ENCODE measurements around the gene ZNF608.

The ZNF608 gene

GRCh38 chr5:124712731-124713305, 33.6 kb downstream of the ZNF608 start:
- no peak for DNase-seq

DNA sequence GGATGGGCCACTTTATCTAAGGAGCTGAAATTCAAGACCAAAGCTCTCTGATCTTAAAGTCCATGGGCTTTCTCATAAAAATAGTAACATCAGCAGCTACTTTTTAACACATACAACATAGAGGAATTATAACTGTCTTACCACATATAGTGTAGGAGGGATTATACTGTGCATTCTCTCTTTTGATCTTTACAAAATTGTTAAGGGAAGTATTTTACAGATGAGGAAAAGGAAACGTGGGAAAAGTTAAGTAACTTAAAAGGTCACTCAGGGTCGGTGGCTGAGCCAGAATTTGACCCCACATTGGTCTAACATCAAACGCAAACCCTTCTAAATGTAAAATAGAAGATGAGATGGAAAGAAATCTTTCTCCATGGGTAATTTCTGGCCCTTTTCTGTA, 38.4 kb downstream of the ZNF608 start:
- DNase-seq: no peak

DNA sequence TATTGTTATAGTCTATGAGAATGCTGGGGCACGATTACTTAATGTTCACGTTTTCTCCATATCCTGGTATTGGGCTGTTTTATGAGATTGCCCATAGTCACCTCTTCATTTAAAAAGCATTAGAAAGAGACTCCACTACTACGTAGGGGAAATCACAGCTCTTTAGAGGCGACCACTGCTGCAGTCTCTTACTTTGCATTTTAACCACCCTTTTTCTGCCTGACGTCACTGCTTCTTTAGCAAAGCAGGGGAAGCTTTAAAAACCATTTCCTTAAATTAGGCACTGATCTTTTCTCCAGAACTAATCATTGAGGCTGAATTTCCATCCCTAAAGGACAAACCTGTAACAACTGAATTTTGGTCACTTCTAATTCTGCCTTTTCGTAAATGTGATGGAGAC, 38.9 kb downstream of the ZNF608 start:
- DNase-seq: no peak

GRCh38 chr5:124706729-124707361, 39.6 kb downstream of the ZNF608 start:
- no peak for DNase-seq

GRCh38 chr5:124706051-124706450, 40.4 kb downstream of the ZNF608 start:
- no peak for DNase-seq

DNA sequence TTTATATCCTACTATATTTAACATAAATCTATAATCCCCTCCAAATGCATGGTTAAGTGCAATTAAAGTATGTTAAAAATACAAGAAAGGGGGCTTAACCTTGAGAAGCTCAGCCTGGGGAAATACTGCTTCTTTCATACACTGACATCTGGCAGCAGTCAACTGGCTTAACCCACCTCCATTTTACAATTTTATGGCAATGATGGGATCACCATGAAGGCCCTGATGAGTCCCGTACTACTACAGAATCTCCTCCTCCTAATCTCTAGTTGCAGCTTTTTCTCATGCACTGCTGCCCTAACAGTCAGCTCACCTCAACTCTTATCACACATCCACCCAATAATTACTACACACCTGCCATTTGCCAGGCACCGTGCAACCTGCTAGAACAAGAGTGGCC, 40.9 kb downstream of the ZNF608 start:
- no peak for DNase-seq

DNA sequence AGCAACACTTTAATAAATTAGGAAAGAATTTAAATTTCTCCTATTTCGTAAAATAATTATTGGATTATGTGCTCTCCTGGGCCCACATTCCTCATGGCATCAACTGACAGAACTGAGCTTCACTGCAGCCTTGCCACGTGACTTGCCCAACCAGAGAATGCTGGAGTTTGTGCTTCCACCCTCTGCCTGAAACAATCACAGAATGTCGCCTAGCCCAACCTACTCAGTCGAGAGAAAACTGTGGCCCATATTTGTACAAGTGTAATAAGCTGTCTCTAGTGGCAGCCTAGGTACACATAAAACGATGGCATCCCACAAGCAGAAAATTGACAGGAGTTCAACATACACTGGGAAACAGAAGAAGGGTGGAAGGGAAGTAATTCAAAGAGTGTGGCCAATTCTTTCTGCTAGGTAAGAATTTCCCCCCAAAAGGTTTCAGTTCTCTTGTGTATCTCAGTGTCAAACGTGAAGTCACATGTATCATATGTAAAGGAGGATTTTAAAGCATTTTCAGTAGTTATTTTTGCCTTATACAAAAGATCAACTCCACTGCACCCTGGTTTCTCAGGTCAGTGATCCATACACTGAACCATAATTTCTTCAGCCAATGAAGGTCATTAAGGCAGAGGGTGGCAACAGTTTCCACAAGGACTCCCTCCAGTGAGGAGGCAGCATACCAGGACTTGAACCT, 41.7 kb downstream of the ZNF608 start:
- DNase-seq: no peak

GRCh38 chr5:124703995-124704394, 42.4 kb downstream of the ZNF608 start:
- no peak for DNase-seq

GRCh38 chr5:124702525-124702924, 43.9 kb downstream of the ZNF608 start:
- DNase-seq: no peak

DNA sequence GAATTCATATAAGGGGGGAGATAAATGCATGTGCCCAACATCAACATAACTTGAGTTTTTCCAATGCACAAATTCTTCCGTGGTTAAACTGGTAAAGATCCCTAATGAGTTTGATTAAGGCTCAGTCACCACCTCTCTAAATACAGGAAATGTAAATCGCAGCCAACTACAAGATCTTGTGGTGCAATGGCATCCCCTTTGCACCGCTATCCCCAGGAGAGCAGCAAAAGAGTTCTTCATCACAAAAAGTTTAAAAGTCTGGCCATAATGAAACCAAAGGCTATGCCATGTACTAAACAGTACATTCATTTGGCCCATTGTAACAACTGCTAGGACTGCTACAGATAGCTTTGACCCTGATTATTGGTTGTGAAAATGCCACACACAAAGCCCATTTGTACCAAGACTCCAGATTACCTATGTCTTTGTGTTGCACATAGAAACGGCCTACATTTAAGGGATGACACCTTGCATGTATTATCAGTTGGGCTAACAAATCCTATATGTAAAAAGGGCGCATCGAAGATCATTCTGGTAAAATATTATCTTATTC, 44.5 kb downstream of the ZNF608 start:
- DNase-seq: no peak

- DNase-seq: no peak
These were observed 45.4 kb downstream of the ZNF608 start for GRCh38 chr5:124701016-124701415.

GRCh38 chr5:124700333-124700732, 46.1 kb downstream of the ZNF608 start:
- DNase-seq: no peak

DNA sequence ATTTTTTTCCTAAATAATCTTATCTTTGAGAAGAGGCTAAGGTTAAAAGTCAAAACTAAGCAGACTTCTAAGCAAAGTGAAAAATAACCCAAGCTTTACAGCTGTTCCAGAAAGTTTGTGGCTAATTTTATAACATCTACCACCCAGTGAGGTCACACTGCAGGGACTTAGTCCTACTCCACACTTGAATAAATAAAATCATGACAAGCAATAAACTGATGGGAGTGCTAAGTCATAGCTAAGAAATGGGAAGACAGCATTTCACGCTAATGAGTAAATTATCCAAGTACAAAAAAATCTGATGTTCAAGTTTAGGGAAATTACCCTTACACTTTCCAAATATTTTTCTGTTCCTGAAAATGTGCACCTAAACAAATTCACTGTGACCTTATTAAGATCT, 47.7 kb downstream of the ZNF608 start:
- DNase-seq: no peak

GRCh38 chr5:124697933-124698591, 48.4 kb downstream of the ZNF608 start:
- no peak for DNase-seq

GRCh38 chr5:124697501-124697900, 48.9 kb downstream of the ZNF608 start:
- no peak for DNase-seq

- DNase-seq: no peak
These were observed 49.5 kb downstream of the ZNF608 start for GRCh38 chr5:124696898-124697297.
